Transverse colon (tissue), 4 donors: ENCODE results near the gene PLAC1. TPM values are rescaled to one million over a fixed set of nuclear protein-coding genes. Genes with fewer than 3 reads are reported as not detected.
A peak's percentile ranks its signal among the peaks of the same experiment; 100 is the strongest.

Experiments used
- DNase-seq: peaks from one replicate; pipeline ENCODE4 v3.0.0-alpha.2; 2019
- H3K27ac ChIP-seq, 4 donors: fragments of 200-600 bp; sonication (generic); 2 replicates each; pipeline ENCODE4 v1.5.1; 2016 to 2018; ENCODE audit warnings: inconsistent platforms in 4 of 4
- H3K27me3 ChIP-seq: fragments of 200-600 bp; sonication (generic); 2 replicates; pipeline ENCODE4 v1.5.1; 2017; ENCODE audit warnings: inconsistent platforms
- H3K36me3 ChIP-seq, 4 donors: fragments of 200-600 bp; sonication (generic); 2 replicates each; pipeline ENCODE4 v1.5.1; 2017 to 2019; ENCODE audit warnings: inconsistent platforms in 4 of 4
- H3K4me1 ChIP-seq, 4 donors: fragments of 200-600 bp; sonication (generic); 2 replicates each; pipeline ENCODE4 v1.5.1; 2017 to 2020; ENCODE audit warnings: inconsistent platforms in 4 of 4
- H3K4me3 ChIP-seq, 4 donors: fragments of 200-600 bp; sonication (generic); 1 replicate in 1 of 4; 2 replicates in 3 of 4; pipeline versions ENCODE4 v1.5.1 to v1.6.1; 2017 to 2019; ENCODE audit warnings: inconsistent platforms in 4 of 4
- H3K9me3 ChIP-seq, 2 donors: fragments of 200-600 bp; sonication (generic); 2 replicates each; pipeline ENCODE4 v1.5.1; 2017 to 2019; ENCODE audit warnings: inconsistent platforms in 2 of 2
- CTCF ChIP-seq, 5 experiments: fragments of 200-600 bp in 3 of 5; fragments of 450-650 bp in 2 of 5; sonication (generic) in 3 of 5; IDR thresholded peaks; 1 replicate in 2 of 5; 2 replicates in 3 of 5; pipeline ENCODE4 v1.5.1; 2016 to 2017; ENCODE audit warnings: antibody characterized with exemption in 5 of 5, inconsistent platforms in 3 of 5, mild to moderate bottlenecking in 2 of 5, moderate library complexity in 1 of 5
- EP300 ChIP-seq: sonication (generic); formaldehyde crosslinking; IDR thresholded peaks from one replicate; pipeline ENCODE4 v1.6.1; 2017; ENCODE audit warnings: antibody characterized with exemption, low read depth
- POLR2A ChIP-seq: fragments of 450-650 bp; IDR thresholded peaks from one replicate; pipeline ENCODE4 v1.6.1; 2016; ENCODE audit warnings: antibody characterized with exemption, mild to moderate bottlenecking, moderate library complexity
- POLR2AphosphoS5 ChIP-seq, 3 donors: sonication (generic); formaldehyde crosslinking; IDR thresholded peaks; one replicate each; pipeline ENCODE4 v1.6.1; 2016; ENCODE audit warnings: antibody characterized with exemption in 3 of 3
- WGBS, 2 donors: methylation state at CpG; one replicate each; pipeline ENCODE4 v1.1.5; 2018; ENCODE audit warnings: low coverage in 1 of 2; 5-methylcytosine and 5-hydroxymethylcytosine counted together
- in situ Hi-C, 4 donors: fragments of 200-750 bp; cut with MboI; loops; one replicate each; pipeline versions ENCODE4 v1.15.0 to v1.15.1; 2017; ENCODE audit warnings: low sequenced_read_pairs in 3 of 4, low pct_ligation_motif_present in 1 of 4, low pct_unique_long_range_greater_than_20kb in 1 of 4
- intact Hi-C: fragments of 100-400 bp; cut with DNase I; formaldehyde crosslinking; loops from one replicate; pipeline ENCODE4 v1.15.1; 2023; ENCODE audit warnings: low total_unique reads
- total RNA-seq, 4 donors: library from RNA; depleted of rRNA; stranded (reverse); fragments of >200 nt; gene quantifications; one replicate each; pipeline ENCODE4 v1.1.0, GENCODE V29; 2016

The PLAC1 gene
- total RNA-seq, 4 donors from 2014 or later = 0.79 TPM; not detected in 3

GRCh38 chrX:134543288-134543687, 115.0 kb downstream of the PLAC1 start:
- no peak for DNase-seq
- no peak overlapping the region for H3K27ac ChIP-seq
- intact Hi-C loops = no loop called here
- H3K9me3 ChIP-seq = no peaks in the 10 kb centered on the region
- H3K36me3 ChIP-seq = no peaks in the 10 kb centered on the region
- H3K4me3 ChIP-seq = no peak overlapping the region
- 57% methylated on average over 3 of the region's 3 CpGs; no CpG with 5 or more reads in 1 of the 2 donors for WGBS, 2 donors
- in situ Hi-C loops = no loop called here
- peaks cover 0 to 9% (median 3%) of the 10 kb centered on the region in 4 donors for H3K4me1 ChIP-seq
- H3K27me3 ChIP-seq = peaks cover 52% of the 10 kb centered on the region
- TF ChIP-seq EP300 (no peak), POLR2AphosphoS5 (IDR thresholded peaks at IDR 0.05) (no peak), POLR2A (no peak), CTCF (IDR thresholded peaks at IDR 0.05) (no peak)

GRCh38 chrX:134542485-134542884, 115.8 kb downstream of the PLAC1 start:
- H3K36me3 ChIP-seq = no peaks in the 10 kb centered on the region
- in situ Hi-C loops (no loop called here), intact Hi-C loops (no loop called here)
- H3K9me3 ChIP-seq = no peaks in the 10 kb centered on the region
- H3K27ac ChIP-seq = no peak overlapping the region
- peaks cover 44% of the 10 kb centered on the region for H3K27me3 ChIP-seq
- TF ChIP-seq EP300 (no peak), POLR2AphosphoS5 (IDR thresholded peaks at IDR 0.05) (no peak), CTCF (IDR thresholded peaks at IDR 0.05) (no peak), POLR2A (no peak)
- H3K4me1 ChIP-seq = peaks cover 0 to 7% (median 0%) of the 10 kb centered on the region in 4 donors
- DNase-seq = no peak
- WGBS, 2 donors = 67% methylated on average over 2 of the region's 2 CpGs; no CpG with 5 or more reads in 1 of the 2 donors
- H3K4me3 ChIP-seq = no peak overlapping the region

- intact Hi-C loops = no loop called here
- Histone ChIP-seq H3K4me1 (peaks cover 0 to 7% (median 0%) of the 10 kb centered on the region in 4 donors), H3K27me3 (peaks cover 38% of the 10 kb centered on the region), H3K27ac (no peak overlapping the region), H3K9me3 (no peaks in the 10 kb centered on the region), H3K36me3 (no peaks in the 10 kb centered on the region), H3K4me3 (no peak overlapping the region)
- 74% methylated on average over 3 of the region's 3 CpGs; no CpG with 5 or more reads in 1 of the 2 donors for WGBS, 2 donors
- in situ Hi-C loops = no loop called here
- no peak for DNase-seq
- no peak for TF ChIP-seq EP300
- TF ChIP-seq POLR2AphosphoS5 (IDR thresholded peaks at IDR 0.05) = no peak
- TF ChIP-seq CTCF (IDR thresholded peaks at IDR 0.05) = no peak
- TF ChIP-seq POLR2A = no peak
These were observed 116.4 kb downstream of the PLAC1 start for GRCh38 chrX:134541906-134542305.

GRCh38 chrX:134538316-134538715, 120.0 kb downstream of the PLAC1 start:
- H3K4me1 ChIP-seq = no peaks in the 10 kb centered on the region
- in situ Hi-C loops (no loop called here), intact Hi-C loops (no loop called here)
- H3K36me3 ChIP-seq = no peaks in the 10 kb centered on the region
- H3K27ac ChIP-seq = peak overlapping the region in 3 of 4 donors; percentile 28 to 53 (median 29)
- TF ChIP-seq CTCF (IDR thresholded peaks at IDR 0.05) = no peak
- DNase-seq = no peak
- H3K4me3 ChIP-seq = no peak overlapping the region
- WGBS, 2 donors = 71 to 78% methylated on average over 1 to 5 of the region's 5 CpGs
- H3K27me3 ChIP-seq = peaks cover 2% of the 10 kb centered on the region
- H3K9me3 ChIP-seq = no peaks in the 10 kb centered on the region
